PC-3 (cell line): ENCODE measurements around the gene MUL1. TPM values are rescaled to one million over a fixed set of nuclear protein-coding genes. Genes with fewer than 3 reads are reported as not detected.
A peak's percentile ranks its signal among the peaks of the same experiment; 100 is the strongest.

Source experiments
- ATAC-seq: fragments of 200-7000 bp; cut with Tn5 transposase; 2 replicates; pipeline ENCODE4 v1.9.1; 2020; ENCODE audit warnings: mild to moderate bottlenecking, moderate library complexity
- Bru-seq: library from RNA; stranded (reverse); fragments of 400-500 nt; gene quantifications from one replicate; lab custom pipeline; 2021; lab: Mats Ljungman, UMichigan
- BruChase-seq, 2 experiments: library from RNA; stranded (reverse); fragments of 400-500 nt; gene quantifications; one replicate each; lab custom pipeline; 2021; lab: Mats Ljungman, UMichigan
- BruUV-seq: library from RNA; stranded (reverse); fragments of 400-500 nt; replicated peaks from 2 replicates; lab custom pipeline; 2021; lab: Mats Ljungman, UMichigan
- CTCF ChIA-PET: fragments of 300-600 bp; sonication (Branson Sonifier 250); formaldehyde crosslinking; loops from one replicate; lab custom pipeline; 2022; ENCODE audit warnings: antibody characterized with exemption; lab: Charles Lee
- POLR2A ChIA-PET: fragments of 300-600 bp; sonication (Branson Sonifier 250); formaldehyde crosslinking; loops from one replicate; lab custom pipeline; 2022; ENCODE audit warnings: antibody characterized with exemption; ENCODE audit not compliant: unreplicated experiment; lab: Charles Lee
- DNase-seq: peaks from one replicate; pipeline ENCODE4 v3.0.0-alpha.2; 2015
- H2AFZ ChIP-seq: fragments of 300-600 bp; sonication (generic); 2 replicates; pipeline ENCODE4 v1.6.0; 2016; ENCODE audit warnings: antibody characterized with exemption, low read length
- H3F3A ChIP-seq: fragments of 300-600 bp; sonication (generic); one replicate; pipeline ENCODE4 v1.6.0; 2017; ENCODE audit warnings: antibody characterized with exemption, low read length, control low read depth, mild to moderate bottlenecking; ENCODE audit not compliant: unreplicated experiment
- H3K27ac ChIP-seq: fragments of 300-600 bp; sonication (generic); 2 replicates; pipeline ENCODE4 v1.5.1; 2016; ENCODE audit warnings: mild to moderate bottlenecking, low read length
- H3K27me3 ChIP-seq: fragments of 300-600 bp; sonication (generic); 2 replicates; pipeline ENCODE4 v1.6.1; 2016; ENCODE audit warnings: low read length, mixed read lengths
- H3K36me3 ChIP-seq: fragments of 300-600 bp; sonication (generic); 2 replicates; pipeline ENCODE4 v1.6.1; 2016; ENCODE audit warnings: low read depth, mixed run types, low read length, mixed read lengths
- H3K4me1 ChIP-seq: fragments of 300-600 bp; sonication (generic); 2 replicates; pipeline ENCODE4 v1.5.1; 2016; ENCODE audit warnings: low read length; ENCODE audit not compliant: insufficient read depth
- H3K4me2 ChIP-seq: fragments of 300-600 bp; sonication (generic); 2 replicates; pipeline ENCODE4 v1.6.0; 2016; ENCODE audit warnings: low read length
- H3K4me3 ChIP-seq: fragments of 300-600 bp; sonication (generic); 2 replicates; pipeline ENCODE4 v1.5.1; 2016; ENCODE audit warnings: mild to moderate bottlenecking, low read length, mixed read lengths
- H3K79me2 ChIP-seq: fragments of 300-600 bp; sonication (generic); 2 replicates; pipeline ENCODE4 v1.6.1; 2017; ENCODE audit warnings: low read length, mixed read lengths
- H3K9ac ChIP-seq: fragments of 300-600 bp; sonication (generic); 2 replicates; pipeline ENCODE4 v1.6.0; 2016; ENCODE audit warnings: mild to moderate bottlenecking, low read length
- H3K9me2 ChIP-seq: fragments of 300-600 bp; sonication (generic); replicated peaks from 2 replicates; pipeline ENCODE4 v1.6.1; 2016; ENCODE audit warnings: mixed run types, low read length, mixed read lengths
- H3K9me3 ChIP-seq: fragments of 300-600 bp; sonication (generic); 2 replicates; pipeline ENCODE4 v1.6.1; 2016; ENCODE audit warnings: low read length, mixed read lengths
- H4K20me1 ChIP-seq: fragments of 300-600 bp; sonication (generic); 2 replicates; pipeline ENCODE4 v1.6.1; 2016; ENCODE audit warnings: low read length, mixed read lengths
- EZH2 ChIP-seq: fragments of 300-600 bp; sonication (generic); IDR thresholded peaks from one replicate; pipeline ENCODE4 v1.6.1; 2017; ENCODE audit warnings: antibody characterized with exemption, mild to moderate bottlenecking, low read length; ENCODE audit not compliant: unreplicated experiment
- EZH2phosphoT487 ChIP-seq: fragments of 300-600 bp; sonication (generic); IDR thresholded peaks from 2 replicates; pipeline ENCODE4 v1.6.1; 2018; ENCODE audit warnings: mild to moderate bottlenecking, antibody characterized with exemption, low read length, borderline replicate concordance
- intact Hi-C: fragments of 100-400 bp; cut with micrococcal nuclease; formaldehyde crosslinking; loops from 2 replicates; pipeline ENCODE4 v1.9.0; 2023
- long read RNA-seq: library from polyadenylated mRNA; unstranded; transcript quantifications from one replicate; pipeline ENCODE4 v2.0.0, GENCODE V29; 2021; ENCODE audit not compliant: unreplicated experiment
- total RNA-seq: library from RNA; depleted of rRNA; stranded (reverse); fragments of >200 nt; gene quantifications from 2 replicates; pipeline ENCODE4 v1.2.3, GENCODE V29; 2014; rRNA removed
- TF ChIP-seq, protein P1 (sequence below): fragments of 300-600 bp; sonication (generic); conservative IDR thresholded peaks from 2 replicates; pipeline ENCODE4 v1.5.1; 2017; ENCODE audit warnings: antibody characterized with exemption, low read depth, mild to moderate bottlenecking, low read length

The MUL1 gene, protein sequence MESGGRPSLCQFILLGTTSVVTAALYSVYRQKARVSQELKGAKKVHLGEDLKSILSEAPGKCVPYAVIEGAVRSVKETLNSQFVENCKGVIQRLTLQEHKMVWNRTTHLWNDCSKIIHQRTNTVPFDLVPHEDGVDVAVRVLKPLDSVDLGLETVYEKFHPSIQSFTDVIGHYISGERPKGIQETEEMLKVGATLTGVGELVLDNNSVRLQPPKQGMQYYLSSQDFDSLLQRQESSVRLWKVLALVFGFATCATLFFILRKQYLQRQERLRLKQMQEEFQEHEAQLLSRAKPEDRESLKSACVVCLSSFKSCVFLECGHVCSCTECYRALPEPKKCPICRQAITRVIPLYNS
- total RNA-seq, result 28.9 and 29.5 TPM in 2 replicates
- percentile 87 among the genes with signal in this experiment for Bru-seq, nascent RNA
- percentile 92 among the genes with signal in this experiment for BruChase-seq, experiment 1, labeled RNA remaining after a 6-hour chase
- percentile 92 among the genes with signal in this experiment for BruChase-seq, experiment 2, labeled RNA remaining after a 2-hour chase
- long read RNA-seq, transcript MUL1-201 (4 exons, 2,438 nt), result major isoform, 162 of 183 reads
- long read RNA-seq, partial matches to known transcripts, result 3 of 183 reads
- long read RNA-seq, other reads (novel, unspliced or antisense), result 18 of 183 reads

DNA sequence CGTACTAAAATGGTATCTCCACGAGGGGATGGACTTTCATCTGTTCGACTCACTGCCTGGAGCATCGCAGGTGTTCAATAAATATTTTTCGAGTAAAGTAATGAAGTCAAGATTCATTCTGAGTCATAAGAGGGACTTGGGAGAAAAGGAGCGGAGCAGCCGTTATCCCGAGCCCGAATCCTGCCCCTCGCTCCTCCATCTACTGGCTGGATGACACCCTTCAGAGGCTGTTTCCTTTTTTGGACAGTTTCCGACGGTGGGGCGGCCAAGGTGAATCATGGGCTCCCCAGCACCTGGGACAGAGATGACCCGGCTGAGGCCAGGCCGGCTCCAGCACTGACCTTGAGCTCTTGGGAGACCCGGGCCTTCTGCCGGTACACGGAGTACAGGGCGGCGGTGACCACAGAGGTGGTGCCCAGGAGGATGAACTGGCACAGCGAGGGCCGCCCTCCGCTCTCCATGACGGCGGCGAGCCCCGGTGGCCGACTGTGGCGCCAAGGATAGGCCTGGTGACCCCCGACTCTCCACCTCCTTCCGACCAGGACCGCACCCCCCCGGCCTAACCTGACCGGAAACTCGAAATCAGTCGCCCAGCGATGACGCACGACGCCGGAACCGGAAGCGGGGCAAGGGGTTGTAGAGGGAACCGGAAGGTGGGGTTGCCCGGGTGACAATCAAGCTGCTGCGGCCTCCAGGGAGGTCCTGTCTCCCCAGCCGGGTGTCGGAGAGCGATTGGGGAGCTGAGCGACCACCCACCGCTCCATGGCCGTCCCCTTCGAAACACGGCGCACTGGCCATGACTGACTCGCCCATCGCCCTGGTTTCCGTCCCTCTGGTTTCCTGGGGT lies at the start of gene MUL1:
MUL1 (minus strand) TSS at position 588 of the 847 bp plus-strand sequence; CDS start at position 461, 127 bp downstream.
- CTCF ChIA-PET, result interaction anchor here (1.4 kb wide), 1 partner anchor 126 kb away, joined by 3 read pairs; no protein-coding TSS in a partner anchor
- peak within 1 kb of the TSS; percentile 88 for H3K4me2 ChIP-seq
- peaks cover 51% of the 10 kb centered on the region for H3K79me2 ChIP-seq
- TSS peak; percentile 82 for BruUV-seq
- H3K27me3 ChIP-seq, result no peaks in the 10 kb centered on the region
- ATAC-seq (peak; percentile 88), DNase-seq (peak; percentile 89)
- peak within 1 kb of the TSS; percentile 82 for H3K27ac ChIP-seq
- H3K9ac ChIP-seq, result peak within 1 kb of the TSS; percentile 92
- no peaks in the 10 kb centered on the region for H3K9me2 ChIP-seq
- H2AFZ ChIP-seq, result peak within 1 kb of the TSS; percentile 95
- H4K20me1 ChIP-seq, result no peaks in the 10 kb centered on the region
- POLR2A ChIA-PET, result interaction anchor here (0.6 to 1.2 kb wide), 2 partner anchors 153 to 191 kb away, joined by 3 to 4 read pairs; partner anchors contain the start of gene DDOST
- no peaks in the 10 kb centered on the region for H3K9me3 ChIP-seq
- H3K4me1 ChIP-seq, result peaks cover 32% of the 10 kb centered on the region
- H3K4me3 ChIP-seq, result peak within 1 kb of the TSS; percentile 91
- TF ChIP-seq, protein P1, sequence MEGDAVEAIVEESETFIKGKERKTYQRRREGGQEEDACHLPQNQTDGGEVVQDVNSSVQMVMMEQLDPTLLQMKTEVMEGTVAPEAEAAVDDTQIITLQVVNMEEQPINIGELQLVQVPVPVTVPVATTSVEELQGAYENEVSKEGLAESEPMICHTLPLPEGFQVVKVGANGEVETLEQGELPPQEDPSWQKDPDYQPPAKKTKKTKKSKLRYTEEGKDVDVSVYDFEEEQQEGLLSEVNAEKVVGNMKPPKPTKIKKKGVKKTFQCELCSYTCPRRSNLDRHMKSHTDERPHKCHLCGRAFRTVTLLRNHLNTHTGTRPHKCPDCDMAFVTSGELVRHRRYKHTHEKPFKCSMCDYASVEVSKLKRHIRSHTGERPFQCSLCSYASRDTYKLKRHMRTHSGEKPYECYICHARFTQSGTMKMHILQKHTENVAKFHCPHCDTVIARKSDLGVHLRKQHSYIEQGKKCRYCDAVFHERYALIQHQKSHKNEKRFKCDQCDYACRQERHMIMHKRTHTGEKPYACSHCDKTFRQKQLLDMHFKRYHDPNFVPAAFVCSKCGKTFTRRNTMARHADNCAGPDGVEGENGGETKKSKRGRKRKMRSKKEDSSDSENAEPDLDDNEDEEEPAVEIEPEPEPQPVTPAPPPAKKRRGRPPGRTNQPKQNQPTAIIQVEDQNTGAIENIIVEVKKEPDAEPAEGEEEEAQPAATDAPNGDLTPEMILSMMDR, result no peak
- TF ChIP-seq EZH2phosphoT487 (no peak), EZH2 (no peak)
- intact Hi-C loops, result no loop called here
- peaks cover 5% of the 10 kb centered on the region for H3F3A ChIP-seq
- H3K36me3 ChIP-seq, result peaks cover 8% of the 10 kb centered on the region; the same call in 1 of the 2 replicates

DNA sequence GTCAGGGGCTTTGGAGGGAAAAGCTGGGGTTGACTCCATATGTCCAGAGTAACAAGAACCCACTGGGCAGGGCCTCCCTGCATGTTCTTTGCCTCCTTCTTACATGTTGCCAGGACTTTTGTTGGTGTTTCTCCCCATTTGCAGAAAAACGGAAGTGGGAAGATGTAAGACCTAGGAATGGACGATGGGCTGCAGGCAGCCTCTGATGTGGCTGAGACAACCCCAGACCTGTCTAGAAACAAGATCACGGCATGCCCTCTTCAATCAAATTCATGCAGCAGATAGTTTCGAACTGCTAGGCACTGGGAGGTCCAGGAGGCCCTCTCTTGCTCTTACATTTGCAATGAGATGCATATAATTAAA lies 47.8 kb upstream of the MUL1 start:
- no peak overlapping the region for H3K27ac ChIP-seq
- intact Hi-C loops, result no loop called here
- ATAC-seq (no peak), DNase-seq (no peak)
- CTCF ChIA-PET, result no interaction called here
- H2AFZ ChIP-seq, result no peak overlapping the region
- H3K27me3 ChIP-seq, result peaks cover 17% of the 10 kb centered on the region
- no peak overlapping the region for H3K9ac ChIP-seq
- BruUV-seq, result no TSS peak
- no peaks in the 10 kb centered on the region for H3K9me2 ChIP-seq
- H3F3A ChIP-seq, result no peaks in the 10 kb centered on the region
- H3K4me2 ChIP-seq, result no peak overlapping the region
- no peak for TF ChIP-seq EZH2phosphoT487
- TF ChIP-seq, protein P1, result no peak
- POLR2A ChIA-PET, result no interaction called here
- H3K9me3 ChIP-seq, result no peaks in the 10 kb centered on the region
- H4K20me1 ChIP-seq, result no peaks in the 10 kb centered on the region
- no peak overlapping the region for H3K4me3 ChIP-seq
- H3K79me2 ChIP-seq, result no peaks in the 10 kb centered on the region
- no peaks in the 10 kb centered on the region for H3K36me3 ChIP-seq
- H3K4me1 ChIP-seq, result no peaks in the 10 kb centered on the region; the same call in 1 of the 2 replicates
